ENCODE results near the gene SIGLEC9.

SIGLEC9 gene

DNA sequence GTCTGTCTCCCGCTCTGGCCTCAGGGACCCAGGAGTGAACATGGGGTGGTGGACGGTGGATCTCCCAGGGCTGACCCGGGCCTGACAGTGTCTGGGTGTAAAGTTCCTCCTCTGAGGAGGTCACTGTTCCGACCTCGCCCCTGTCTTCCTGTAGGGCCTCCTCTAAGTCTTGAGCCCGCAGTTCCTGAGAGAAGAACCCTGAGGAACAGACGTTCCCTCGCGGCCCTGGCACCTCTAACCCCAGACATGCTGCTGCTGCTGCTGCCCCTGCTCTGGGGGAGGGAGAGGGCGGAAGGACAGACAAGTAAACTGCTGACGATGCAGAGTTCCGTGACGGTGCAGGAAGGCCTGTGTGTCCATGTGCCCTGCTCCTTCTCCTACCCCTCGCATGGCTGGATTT, at the start of gene SIGLEC9:
SIGLEC9 (plus strand) TSS at position 178 of the 400 bp plus-strand sequence; CDS start at position 247, 69 bp downstream.
- DNase-seq = peak; percentile 50 to 72

DNA sequence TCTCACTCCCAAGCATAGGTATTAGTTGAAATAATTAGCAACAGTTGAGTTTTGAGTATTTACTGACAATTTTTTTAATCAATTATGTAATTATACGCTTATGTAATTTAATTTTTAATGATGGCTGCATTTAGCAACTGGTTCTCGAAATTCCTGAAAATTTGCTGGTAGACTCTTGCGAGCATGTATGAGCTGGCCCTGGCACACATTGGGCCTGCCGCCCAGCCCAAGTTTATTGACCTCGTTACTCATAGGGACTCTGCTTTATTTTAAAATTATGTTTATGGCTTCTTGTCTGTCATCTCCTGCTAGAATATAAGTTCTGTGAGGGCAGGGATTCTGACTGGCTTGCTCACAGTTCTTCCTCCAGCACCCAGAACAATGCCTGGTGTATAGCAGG, 48.7 kb upstream of the SIGLEC9 start:
- no peak for DNase-seq

DNA sequence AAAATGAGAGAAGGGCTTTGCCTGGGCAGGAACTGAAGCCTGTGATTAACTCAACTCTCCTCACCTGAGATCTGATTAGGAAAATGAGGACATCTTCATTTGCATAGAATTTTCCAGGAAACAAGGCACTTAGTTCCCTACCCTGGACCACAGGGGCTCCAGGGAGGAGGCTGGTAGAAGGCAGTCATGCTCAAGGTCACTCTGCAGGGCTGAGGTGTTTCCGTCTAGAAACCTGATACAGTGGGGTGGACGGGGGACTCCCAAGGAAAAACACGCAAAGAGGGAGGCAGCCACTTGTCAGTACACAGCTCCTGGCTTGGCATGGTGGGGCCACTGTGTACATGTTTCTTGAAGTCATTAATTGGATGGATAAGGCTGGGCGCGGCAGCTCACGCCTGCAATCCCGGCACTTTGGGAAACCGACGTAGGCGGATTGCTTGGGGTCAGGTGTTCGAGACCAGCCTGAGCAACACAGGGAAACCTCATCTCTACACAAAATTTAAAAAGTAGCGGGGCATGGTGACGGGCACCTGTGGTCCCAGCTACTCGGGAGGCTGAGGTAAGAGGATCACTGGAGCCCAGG, 48.0 kb upstream of the SIGLEC9 start:
- DNase-seq = no peak

DNA sequence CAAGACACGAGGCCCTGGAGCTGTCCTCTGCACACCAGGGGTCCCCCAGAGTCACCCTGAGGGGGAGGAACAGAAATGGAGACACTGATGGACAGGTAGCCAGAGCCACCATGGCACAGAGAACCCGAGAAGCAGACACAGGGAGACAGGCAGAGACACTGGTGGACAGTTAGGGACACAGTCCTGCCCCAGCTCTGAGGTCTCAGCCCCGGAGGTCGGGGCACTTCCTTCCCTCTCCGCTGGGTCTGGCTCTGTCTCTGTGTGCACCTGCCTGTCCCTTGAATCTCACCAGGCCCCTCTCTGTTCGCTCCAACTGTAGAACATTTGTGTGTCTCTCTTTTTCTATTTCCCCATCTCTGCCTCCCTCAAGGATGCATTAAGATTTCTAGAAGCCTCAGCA, 46.6 kb upstream of the SIGLEC9 start:
- no peak for DNase-seq

DNA sequence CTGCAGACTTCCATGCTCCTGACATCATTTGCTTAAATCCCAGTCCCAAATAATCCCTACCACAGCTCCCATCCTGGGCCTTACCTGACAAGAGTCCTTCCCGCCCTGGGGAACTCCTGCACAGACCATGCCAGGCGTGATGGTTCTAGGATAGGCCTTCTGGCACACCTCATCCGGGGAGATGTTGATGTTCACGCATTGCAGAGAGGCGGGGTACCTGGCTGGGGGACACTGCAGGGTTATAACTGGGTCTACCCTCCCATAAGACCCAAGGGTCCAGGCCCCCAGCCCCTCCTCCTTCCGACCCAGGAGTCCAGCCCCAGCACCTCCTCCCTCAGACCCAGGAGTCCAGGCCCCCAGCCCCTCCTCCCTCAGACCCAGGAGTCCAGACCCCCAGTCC, 46.0 kb upstream of the SIGLEC9 start:
- DNase-seq = no peak

DNA sequence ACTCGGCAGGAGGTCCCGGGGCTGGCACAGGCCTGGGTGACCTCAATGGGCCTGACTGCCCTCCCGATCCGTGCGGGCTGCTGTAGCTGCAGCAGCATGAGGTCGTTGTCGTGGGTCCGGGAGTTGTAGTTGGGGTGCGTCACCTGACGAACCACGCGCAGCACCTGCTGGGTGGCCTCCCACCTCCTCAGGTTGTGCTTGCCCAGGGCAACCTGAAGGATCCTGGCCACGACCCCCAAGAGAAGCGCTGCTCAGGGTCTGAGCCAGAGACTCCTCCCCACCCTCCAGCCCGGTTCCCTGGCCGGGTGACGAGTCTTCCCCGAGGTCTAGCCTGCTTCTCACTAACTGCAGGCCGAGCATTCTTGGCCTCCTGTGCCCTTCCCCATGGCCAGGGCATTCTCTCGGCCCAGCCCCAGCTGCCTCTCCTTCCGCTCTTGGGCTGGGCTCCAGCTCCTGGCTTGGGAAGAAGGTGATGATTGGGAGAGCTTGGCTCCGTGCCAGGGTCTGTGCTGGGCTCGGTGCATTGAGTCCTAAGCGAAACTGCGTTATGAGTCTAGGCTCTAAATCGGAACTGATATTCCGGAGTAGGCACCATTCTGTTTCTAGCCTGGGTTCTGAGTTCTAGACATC, 45.1 kb upstream of the SIGLEC9 start:
- no peak for DNase-seq

DNA sequence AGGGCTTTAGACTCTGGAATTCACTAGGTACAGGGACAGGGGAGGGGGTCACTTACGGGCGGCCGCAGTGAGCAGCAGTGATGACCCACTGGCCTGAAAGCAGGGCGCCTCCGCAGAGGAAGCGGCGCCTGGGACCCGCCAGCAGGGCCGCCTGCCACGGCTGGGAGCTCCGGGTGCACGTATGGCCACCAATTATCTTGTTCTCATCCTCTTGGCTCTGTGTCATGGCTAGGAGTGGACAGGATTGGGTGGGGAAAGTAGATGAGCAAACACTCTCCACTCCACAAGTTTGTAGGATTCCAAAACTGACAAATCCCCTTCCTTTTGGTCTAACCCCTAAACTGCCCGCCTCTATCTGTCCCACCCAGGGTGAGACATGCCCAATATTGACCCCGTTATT, 43.2 kb upstream of the SIGLEC9 start:
- no peak for DNase-seq

DNA sequence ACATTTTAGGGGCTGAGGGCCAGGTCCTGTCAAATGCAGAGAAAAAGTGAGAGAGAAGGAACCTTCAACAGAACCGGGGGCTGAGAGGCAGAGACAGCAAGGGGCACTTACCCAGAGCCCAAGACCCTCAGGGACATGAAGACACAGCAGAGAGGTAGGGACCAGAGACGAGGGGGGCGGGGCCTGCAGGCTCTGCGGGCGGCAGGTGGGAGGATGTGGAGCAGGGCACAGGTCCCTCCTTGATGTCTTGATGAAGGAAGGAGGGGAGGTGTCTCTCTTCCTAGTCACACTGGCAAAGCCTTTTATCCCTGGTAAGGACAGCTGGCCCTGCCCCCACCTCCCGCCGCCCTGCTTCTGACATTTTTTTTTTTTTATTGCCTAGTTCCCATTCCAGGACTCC, 42.1 kb upstream of the SIGLEC9 start, which contains the start of gene KLK14:
KLK14 (minus strand) TSS at position 277 of the 400 bp plus-strand sequence; CDS start at position 4, 273 bp downstream.
- DNase-seq = no peak

DNA sequence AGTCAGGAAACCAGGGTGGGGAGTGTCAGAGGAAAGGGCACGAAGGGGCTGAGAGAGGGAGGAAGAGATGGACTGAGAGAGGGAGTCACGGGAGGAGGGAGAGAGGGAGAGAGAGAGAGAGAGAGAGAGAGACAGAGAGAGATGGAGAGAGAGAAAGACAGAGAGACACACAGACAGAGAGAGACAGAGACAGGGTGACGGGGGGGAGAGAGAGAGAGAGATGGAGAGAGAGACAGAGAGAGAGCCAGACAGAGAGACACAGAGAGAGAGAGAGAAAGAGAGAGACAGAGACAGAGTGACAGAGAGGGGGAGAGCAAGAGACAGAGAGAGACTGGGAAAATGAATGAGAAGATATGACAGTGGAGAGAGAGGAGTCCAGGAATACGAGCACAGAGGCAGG, 41.5 kb upstream of the SIGLEC9 start:
- DNase-seq = no peak

DNA sequence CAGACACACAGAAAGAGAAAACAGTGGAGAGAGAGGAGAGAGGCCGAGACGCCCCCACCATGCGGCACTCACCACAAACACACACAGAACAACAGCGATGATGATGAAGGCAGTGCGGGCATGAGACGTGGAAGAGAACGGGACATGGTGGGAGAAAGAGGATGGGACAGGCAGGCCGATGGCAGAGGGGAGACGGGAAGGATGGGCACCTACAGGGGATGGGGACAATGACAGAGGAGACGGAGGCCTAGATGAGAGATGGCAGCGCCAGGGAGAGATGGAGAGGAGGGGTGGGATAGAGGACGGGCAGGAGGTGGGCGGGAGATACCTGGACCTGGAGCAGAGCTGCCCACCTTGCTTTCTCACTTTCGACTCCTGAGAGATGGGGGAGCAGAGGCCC, 40.9 kb upstream of the SIGLEC9 start:
- no peak for DNase-seq

DNA sequence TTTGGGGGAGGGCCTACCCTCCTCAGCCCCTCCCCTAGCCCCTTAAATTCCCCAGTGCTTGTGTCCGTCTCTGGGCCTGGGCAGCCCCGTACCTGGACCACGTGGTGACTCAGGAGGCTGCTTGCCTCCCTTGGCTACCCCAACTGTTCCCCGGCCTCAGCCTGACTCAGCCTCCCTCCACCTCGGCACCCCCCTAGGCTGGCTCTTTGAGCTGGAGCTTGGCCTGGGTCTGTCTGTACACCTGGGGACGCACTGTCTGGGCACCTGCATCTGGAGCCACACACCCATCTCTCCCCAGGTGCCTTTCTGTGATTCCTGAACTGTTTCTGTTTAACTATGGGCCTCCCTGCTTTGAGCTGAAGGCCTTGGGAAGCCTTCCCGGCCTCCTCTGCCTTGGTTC, 40.2 kb upstream of the SIGLEC9 start:
- no peak for DNase-seq

DNA sequence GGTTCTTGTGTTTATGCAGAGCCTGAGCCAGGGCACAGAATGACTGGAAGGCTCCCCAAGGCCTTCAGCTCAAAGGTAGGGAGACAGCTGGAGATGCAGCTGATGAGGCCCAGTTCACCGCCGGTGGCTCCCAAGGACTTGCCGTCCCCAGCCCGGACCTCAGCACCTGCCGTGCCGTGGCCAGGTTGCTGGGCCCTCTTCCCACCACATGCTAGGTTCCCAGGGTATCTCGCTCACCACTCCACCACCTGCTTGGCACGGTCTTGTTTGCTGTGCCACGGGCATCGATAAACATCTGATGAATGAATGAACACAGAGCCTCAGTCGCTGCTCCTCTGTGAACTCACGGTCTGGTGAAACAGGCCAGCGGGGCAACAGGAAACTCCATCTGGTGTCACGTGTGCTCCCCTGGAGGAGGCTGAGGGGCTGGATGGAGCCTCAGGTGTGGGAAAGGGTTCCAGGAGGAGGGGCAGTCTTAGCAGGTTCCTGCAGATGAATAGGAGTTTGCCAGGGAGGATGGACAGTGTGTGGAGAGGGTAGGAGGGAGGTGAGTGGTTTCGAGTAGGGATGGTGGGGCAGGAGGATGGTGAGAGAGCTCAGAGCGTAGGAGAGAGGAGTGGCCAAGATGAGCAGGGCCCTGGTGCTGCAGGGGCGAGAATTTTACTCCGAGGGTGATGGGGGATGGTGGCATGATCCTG, 38.4 kb upstream of the SIGLEC9 start:
- DNase-seq = no peak

DNA sequence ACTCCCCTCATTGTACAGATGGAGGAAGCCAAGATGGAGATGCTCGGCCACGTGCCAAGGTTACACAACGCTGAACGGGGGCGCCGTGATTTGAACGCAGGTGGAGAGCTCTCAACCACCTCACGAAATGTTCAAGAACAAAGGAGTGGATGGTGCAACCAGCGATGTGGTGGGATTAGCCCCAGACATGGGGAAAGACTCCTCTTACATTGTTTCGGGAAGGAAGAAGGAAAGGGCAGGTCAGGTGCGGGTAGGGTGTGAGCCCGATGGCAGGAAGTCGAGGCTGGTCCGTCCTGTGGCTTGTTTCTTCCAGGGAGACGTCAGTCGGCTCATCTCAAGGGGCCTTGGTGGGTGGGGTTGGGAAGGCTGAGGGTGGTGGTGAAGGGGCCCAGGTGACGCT, 34.9 kb upstream of the SIGLEC9 start:
- DNase-seq = no peak

DNA sequence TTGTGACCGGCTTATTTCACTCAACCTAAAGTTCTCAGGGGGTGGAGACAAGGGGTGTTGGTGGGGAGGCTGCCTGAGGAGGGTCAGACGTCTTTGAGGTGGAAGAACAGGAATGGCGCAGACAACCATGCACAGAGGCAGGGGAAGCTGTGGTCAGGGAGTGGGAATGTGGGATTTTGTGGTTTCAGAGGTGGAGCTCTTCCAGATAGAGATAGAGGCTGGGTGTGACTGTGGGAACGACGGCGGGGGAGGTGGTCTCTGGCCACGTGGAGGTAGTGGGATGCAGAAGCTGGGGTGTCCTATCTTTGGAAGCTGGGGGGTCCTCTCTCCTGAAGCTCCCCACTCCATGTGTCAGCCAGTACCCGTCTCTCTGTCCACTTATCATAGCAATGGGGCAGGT, 34.2 kb upstream of the SIGLEC9 start:
- DNase-seq = no peak

DNA sequence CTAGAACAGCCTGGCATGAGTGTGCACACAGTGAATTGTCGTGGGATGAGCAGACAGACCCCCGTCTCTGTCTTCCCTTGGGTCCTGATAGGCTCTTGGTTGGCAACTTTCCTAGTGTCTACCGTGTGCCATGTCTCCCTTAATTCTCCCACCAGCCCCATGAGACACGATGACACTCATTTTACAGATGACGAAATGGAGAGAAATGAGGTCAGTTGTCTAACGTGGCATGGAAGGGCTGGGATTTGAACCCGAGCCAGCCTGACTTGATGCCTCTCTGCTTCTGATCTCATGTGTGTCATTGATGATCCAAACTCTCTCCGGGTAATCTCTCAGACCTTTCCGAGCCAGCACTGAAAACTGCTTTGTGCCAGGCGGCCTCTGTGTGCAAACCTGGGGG, 33.6 kb upstream of the SIGLEC9 start:
- DNase-seq = no peak

DNA sequence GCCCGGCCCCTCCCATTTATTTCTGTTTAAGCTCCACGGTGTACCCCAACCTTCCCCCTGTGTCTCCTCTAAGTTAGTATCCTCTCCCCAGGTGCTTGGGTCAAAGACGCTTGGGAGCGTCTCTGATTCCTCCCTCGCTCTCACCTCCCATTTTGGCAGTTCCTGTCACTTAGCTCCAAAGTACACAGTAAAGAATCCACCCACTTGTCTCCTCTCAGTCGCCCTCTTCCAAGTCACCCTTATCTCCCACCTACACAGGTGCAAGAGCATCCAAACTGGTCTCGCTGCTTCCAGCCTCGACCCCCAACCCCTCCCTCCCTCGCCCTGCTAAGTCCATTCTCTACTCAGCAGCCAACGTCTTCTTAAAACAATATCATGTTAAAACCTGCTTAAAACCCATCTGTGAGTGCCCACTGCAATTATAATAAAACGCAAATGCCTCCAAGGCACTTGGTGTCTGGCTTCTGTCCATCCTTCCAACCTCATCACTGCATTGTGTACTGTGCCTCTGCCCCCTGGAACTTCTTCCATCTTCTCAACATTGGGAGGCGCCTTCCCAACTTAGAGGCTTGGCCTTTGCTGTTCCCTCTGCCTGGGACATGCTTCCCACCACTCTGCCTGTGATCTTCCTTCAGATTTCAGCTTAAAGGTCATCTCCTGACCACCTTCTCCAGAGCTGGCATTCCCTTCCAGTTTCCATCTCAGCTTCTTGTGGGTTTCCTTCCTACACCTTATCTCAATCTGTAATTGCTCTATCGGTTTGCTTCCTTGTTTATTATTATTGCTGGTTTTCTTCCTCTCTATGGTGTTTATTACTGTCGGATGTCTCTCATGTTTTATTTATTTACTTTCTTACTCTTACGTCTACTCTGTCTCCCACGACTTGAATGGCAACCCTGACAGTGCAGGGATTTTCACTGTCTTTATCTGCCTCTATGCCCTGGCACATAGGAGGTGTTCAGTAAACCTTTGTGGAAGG, 32.5 kb upstream of the SIGLEC9 start:
- no peak for DNase-seq

DNA sequence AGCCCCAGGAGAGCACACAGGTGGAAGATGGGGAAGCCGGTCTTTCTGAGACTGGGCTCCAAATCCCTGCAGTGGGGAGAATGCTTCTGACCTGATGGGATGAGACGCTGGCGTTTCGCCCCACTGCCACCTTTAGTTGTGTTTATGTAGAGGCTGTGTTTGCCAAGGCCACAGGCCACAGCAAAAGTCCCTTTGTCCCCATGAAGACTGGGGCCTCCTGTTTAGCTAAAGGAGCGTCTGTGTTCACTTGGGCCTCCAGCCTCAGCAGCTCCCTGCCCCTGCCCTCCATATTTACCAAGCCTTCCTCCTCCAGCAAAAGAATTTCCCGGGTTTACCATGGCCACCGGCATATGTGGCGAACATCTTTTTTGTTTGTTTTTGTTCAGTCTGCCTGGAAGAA, 31.6 kb upstream of the SIGLEC9 start:
- DNase-seq = no peak

DNA sequence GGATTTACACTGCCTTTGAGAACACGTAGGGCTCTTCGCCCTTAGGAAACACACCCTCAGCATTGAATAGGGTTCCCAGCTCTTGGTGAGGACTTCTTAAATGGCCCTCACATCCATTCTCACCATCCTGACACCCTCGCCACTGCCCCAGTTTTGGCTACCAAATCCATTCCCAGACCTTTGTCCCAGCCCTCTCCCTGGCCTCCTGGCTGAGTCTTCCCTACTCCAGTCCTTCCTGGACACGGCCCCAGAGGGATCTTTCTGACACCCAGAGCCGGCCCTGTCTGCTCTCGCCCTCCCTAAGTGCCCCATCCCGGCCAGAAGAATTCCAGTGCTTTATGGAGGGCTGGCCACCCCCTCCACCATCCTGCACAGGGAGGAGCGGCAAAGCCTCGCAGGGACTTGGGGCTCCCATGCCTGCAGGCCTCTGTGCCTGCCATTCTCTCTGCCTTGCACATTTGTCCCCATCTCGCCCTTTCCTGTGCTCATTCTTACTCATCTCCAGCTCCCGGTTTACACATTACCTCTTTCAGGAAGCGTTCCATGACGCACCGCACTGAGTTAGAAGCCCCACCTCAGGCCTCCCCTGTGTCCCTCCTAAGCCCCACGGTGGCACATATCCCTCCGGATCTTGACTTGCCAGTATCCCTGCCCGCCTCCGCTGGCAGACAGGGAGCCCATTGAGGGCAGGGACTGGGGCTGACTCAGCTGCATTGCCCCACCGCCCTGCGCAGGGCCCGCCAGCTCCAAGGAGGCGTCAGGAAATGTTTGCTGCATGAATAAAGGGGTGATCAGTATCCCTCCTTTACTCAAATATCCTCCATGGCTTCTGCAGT, 31.0 kb upstream of the SIGLEC9 start:
- no peak for DNase-seq

DNA sequence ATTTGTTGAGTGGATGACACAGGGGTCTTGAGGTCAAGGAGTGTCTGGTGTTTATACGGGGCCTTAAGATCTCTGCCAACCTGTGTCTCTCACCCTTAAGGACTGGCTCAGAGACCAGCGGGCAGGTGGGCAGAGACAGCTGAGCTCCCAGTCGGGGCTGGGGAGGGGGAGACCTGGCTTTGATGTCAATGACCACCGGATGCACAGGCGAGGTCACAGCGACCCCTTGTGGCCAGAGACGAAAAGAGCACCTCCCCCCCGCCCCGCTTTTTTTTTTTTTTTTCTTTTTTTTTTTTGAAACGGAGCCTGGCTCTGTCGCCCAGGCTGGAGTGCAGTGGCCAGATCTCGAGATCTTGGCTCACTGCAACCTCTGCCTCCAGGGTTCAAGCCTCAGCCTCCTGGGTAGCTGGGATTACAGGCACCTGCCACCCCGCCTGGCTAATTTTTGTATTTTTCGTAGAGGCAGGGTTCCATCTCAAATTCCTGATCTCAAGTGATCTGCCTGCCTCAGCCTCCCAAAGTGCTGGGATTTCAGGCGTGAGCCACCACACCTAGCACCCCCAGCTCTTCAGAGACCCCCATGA, 29.9 kb upstream of the SIGLEC9 start:
- peak in 1 of 2 donors; percentile 50 for DNase-seq

DNA sequence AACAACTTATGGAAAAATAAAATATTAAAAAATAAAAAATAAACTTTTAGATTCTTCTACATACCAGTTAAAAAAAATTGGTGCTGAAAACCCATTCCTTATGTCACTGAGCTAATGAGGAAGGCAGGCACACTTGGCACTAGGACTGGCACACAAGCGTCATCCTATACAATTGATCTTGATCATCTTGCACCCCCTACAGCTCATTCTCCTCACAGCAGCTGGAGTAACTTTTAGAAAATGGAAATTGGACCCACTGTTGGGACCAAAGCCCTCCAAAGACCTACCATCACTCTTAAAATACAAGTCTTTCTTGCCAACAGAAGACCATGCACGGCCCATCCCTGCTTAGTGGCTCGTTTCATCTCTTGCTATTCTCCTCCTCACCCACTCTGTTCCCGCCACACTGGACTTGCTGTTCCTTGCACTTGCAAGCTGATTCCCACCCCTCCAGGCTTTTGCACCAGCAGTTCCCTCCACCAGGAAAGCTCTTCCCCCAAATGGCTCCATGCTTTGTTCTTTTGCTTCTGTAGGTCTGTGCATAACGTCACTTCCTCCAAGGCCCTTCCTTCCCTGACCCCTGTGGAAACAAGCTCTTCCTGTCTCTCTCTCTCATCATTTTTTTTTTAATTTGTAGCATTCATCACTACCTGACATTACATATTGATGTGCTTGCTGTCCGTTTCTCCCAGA, 28.1 kb upstream of the SIGLEC9 start:
- no peak for DNase-seq

DNA sequence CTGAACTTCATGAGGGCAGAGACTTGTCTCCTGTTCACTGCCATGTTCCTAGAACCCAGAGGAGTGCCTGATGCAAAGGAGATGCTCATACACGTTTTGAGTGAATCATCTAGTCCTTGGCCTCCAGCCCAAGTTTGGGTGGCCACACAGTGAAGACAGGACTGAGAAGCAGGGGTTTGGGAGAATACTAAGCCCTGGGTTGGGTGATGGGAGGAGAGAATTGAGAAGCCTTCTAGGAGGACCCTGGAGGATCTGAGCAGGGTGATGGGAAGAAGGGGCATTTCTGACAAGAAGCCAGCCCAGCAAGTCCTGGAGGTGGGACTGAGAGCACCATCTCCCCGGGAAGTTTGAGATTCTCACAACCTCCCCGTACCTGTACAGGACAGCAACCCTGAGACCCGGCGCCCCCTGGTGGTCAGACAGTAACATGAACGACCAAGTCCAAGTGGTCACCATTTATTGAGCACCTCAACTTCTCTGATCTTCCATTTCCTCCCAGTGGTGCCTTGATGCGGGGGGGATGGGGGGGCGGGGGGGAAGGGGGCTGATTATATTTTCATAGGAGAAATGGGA, 27.5 kb upstream of the SIGLEC9 start:
- peak in 1 of 2 donors; percentile 57 for DNase-seq

All from inflammatory macrophage treated with lipopolysaccharide for 1 hour (primary cell).